ENCODE results near the gene DNAJC7.

GRCh38 chr17:42023524-42024349, 6.5 kb upstream of the DNAJC7 start:
- no peak for TF ChIP-seq POLR2A (IDR thresholded peaks at IDR 0.05)
- TF ChIP-seq, protein P1, sequence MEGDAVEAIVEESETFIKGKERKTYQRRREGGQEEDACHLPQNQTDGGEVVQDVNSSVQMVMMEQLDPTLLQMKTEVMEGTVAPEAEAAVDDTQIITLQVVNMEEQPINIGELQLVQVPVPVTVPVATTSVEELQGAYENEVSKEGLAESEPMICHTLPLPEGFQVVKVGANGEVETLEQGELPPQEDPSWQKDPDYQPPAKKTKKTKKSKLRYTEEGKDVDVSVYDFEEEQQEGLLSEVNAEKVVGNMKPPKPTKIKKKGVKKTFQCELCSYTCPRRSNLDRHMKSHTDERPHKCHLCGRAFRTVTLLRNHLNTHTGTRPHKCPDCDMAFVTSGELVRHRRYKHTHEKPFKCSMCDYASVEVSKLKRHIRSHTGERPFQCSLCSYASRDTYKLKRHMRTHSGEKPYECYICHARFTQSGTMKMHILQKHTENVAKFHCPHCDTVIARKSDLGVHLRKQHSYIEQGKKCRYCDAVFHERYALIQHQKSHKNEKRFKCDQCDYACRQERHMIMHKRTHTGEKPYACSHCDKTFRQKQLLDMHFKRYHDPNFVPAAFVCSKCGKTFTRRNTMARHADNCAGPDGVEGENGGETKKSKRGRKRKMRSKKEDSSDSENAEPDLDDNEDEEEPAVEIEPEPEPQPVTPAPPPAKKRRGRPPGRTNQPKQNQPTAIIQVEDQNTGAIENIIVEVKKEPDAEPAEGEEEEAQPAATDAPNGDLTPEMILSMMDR (IDR thresholded peaks at IDR 0.05): no peak
